HG02798 (cell line): ENCODE data around the gene MAPT.
"Not testable (repeated sequence)": the region's sequence is repeated elsewhere in the genome, so short reads cannot be mapped to it uniquely, and the experiment has no call there.

Experiments used
- ATAC-seq: cut with Tn5 transposase; IDR thresholded peaks from one replicate; pipeline ENCODE4 v1.9.1; 2021; ENCODE audit warnings: mild to moderate bottlenecking; ENCODE audit not compliant: unreplicated experiment, poor library complexity

Gene MAPT

DNA sequence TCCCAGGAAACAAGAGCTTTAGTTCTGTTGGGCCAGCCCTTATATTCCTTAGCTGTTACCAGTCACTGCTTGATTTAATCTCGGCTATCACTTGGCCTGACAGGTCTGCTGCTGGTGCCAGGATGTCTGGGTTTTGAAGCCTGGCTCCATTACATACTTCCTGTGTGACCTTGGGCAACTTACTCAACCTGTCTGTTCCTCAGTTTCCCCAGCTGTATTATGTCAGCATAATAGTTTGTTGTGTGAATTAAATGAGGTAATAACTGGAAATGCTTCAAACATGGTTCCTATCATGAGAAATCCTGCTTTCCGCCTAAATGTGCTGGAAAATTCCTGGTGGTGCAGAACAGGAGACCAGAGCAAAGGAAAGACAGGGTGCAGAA, 54.1 kb downstream of the MAPT start:
- ATAC-seq: no peak

DNA sequence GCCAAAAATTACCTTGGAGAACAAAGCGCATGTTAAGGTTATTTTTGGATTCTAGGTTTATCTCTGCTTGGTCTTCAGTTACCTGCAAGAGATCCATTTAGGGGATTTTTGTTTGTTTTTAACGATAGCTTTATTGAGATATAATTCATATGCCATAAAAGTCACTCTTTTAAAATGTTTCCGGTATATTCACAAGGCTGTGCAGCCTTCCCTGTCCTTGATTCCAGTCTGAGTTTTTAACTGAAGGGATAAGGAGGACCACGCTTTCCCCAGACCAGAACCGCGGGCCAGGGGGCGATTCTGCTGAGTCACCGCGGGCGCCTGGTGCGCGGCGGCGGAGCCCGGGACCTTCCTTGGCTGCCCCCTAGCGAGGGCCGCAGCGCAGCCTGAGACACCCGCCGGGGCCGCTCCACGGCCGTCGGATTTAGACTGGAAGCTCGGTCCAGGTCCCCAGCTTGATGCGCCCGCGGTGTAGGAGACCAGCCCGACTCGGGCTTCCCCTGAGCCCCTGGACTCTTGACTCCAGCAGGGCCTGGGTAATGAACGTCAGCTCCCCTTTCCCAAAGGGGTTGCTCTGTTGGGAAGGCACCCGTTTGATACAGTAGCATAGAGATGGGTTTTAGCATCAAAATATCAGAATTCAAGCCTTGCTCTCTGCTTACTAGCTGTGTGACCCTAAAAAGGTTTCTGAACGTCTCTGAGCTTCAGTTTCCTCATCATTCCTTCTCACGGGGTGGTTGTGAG, 54.7 kb downstream of the MAPT start:
- no peak for ATAC-seq

GRCh38 chr17:45949755-45950320, 55.5 kb downstream of the MAPT start:
- ATAC-seq: no peak

- no peak for ATAC-seq
Measured at GRCh38 chr17:45950888-45951287, 56.5 kb downstream of the MAPT start.

GRCh38 chr17:45951403-45951802, 57.0 kb downstream of the MAPT start:
- no peak for ATAC-seq

DNA sequence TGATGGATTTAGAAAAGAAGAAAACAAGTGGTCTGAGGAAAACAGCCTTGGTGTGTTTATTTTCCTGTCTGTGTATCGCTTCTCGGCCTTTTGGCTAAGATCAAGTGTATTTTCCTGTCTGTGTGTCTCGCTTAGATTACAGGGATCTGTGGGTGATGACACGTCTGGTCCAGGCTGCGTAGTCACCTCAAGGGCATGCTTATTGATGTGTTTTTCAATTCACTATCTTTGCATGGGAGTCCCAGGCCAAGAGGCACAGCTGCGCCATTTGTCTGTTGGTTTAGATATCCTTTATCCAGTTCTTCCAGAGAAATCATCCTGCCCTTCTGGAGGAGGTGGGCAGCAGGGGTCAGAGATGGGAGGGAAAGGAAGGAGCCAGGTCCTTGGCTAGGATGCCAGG, 57.6 kb downstream of the MAPT start:
- no peak for ATAC-seq

- no peak for ATAC-seq
Measured at GRCh38 chr17:45952814-45953320, 58.5 kb downstream of the MAPT start.

GRCh38 chr17:45953561-45953960, 59.2 kb downstream of the MAPT start:
- ATAC-seq: no peak

DNA sequence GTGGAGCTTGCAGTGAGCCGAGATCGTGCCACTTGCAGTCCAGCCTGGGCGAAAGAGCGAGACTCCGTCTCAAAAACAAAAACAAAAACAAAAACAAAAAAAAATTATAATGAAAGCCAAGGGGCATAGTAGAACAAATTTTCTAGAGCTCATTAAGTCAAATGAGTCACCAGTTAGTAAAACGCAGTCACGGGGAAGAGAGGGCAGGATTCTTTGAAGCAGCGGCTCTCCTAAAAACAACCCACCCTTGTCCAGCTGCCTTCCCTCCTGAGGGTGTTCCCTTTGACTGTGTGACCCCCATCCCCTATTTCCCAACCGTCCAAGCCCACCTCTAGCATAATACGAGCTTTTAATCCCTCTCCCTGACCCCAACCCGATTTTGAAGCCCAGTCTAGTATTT, 60.6 kb downstream of the MAPT start:
- ATAC-seq: no peak

DNA sequence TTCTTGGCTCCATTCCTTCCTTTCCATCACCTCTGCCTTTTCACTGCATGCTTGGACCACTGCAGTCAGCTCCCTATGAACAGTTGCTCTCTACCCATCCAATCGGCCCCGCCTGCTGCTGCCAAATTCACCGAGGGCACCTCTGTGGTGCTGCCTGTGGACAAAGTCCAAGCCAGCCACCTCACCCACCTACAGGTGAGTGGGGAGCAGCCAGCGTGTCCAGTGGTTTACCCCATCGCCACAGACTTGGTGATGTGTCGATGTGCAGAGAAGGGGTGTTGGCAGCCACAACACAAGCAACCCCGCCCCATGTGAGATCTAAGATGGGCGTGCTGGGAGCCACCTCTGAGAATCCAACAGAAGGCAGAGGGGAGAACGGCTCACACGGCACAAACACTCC, 61.0 kb downstream of the MAPT start:
- ATAC-seq: no peak

DNA sequence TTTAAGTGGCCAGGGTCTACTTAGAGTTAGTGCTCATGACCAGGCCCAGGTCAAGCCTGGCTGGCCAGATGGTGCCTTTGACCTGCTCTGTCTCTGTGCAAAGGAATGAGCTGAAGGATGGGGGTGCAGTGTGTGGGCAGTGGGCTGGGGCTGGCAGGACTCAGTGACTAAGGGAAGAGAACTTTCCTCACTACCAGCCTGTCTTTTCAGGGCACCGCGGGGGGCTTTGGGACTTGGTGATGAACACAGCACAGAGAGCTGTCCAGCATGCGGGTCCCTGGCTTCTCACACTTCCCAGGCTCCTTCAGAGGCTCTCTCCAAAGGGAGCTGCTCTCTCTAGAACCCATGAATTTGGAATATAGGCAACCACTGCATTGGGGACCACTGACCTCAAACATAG, 61.7 kb downstream of the MAPT start:
- no peak for ATAC-seq

DNA sequence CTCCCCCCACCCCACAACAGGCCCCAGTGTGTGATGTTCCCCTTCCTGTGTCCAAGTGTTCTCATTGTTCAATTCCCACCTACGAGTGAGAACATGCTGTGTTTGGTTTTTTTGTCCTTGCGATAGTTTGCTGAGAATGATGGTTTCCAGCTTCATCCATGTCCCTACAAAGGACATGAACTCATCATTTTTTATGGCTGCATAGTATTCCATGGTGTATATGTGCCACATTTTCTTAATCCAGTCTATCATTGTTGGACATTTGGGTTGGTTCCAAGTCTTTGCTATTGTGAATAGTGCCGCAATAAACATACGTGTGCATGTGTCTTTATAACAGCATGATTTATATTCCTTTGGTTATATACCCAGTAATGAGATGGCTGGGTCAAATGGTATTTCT, 62.4 kb downstream of the MAPT start:
- ATAC-seq: not testable (repeated sequence)

- no peak for ATAC-seq
Measured at GRCh38 chr17:45958307-45958706, 64.0 kb downstream of the MAPT start.

GRCh38 chr17:45958994-45959665, 64.8 kb downstream of the MAPT start:
- no peak for ATAC-seq

GRCh38 chr17:45960311-45960710, 66.0 kb downstream of the MAPT start:
- ATAC-seq: no peak

DNA sequence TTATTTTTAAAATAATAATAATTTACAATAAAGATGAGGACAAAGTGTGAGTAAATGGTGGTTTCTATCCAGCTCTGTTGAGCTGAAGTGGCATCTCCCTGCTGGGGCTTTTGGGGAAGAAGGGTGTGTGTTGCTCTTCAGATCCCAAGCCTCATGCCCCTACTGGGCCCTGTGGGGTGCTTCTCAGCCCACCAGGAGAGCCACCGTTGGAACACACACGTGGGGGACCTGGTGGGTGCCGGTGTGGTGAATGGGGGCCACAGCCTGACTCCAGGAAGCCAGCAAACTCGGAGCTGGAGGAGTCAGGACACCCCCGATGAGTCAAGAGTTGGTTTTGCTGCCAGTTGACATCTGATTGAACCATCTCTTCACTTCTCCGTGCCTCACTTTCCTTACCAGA, 66.9 kb downstream of the MAPT start:
- ATAC-seq: no peak

GRCh38 chr17:45962221-45962972, 68.0 kb downstream of the MAPT start:
- no peak for ATAC-seq

DNA sequence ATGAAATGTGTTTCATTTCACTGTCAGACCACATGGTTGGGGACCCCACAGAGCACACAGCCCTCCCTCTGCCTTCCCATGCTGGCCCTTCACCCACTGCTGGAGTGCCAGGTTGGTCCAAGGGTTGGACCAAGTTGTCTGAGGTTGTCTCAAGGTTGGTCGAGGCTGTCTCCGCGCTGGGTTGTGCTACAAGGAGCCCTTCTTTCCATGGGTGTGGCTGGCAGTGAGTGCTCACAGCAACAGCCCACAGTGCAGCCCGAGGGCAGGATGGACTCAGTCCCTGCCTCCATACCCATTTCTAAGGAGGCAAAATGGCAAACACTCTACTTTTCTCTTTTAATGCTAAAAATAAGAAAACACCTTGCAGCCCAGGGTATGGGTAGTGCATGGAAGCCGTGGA, 68.9 kb downstream of the MAPT start:
- no peak for ATAC-seq

- ATAC-seq: no peak
Measured at GRCh38 chr17:45963889-45964288, 69.5 kb downstream of the MAPT start.

- no peak for ATAC-seq
Measured at GRCh38 chr17:45964634-45965033, 70.3 kb downstream of the MAPT start.

DNA sequence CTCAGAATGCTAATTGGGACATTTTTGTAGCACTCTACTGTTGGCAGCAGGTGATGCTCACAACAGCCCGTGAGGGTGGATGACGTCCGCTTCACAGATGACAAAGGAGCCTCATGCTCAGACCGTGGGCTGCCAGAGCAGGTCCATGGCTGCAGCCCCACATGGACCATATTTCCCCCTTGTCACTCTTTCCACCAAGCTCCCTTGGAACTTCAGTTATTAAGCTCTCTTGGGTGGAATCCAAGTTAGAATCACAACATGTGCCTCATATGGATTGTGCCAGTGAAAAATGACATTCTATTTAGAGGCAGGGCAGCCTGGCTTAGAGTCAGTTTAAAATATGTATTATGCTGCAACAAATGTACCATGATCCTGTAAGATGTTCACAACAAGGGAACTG, 71.5 kb downstream of the MAPT start:
- no peak for ATAC-seq
